CD4-positive, alpha-beta T cell treated with Interleukin-17A for 1 hour (primary cell): ENCODE data around the gene RALGPS1.

ENCODE experiments used
- DNase-seq: peaks from one replicate; pipeline ENCODE4 v3.0.0-alpha.2; 2020

RALGPS1 gene

GRCh38 chr9:127027694-127028093 lies 113.1 kb downstream of the RALGPS1 start:
- no peak for DNase-seq

- DNase-seq: no peak
These were observed 115.0 kb downstream of the RALGPS1 start for GRCh38 chr9:127029548-127029947.

GRCh38 chr9:127030814-127031740 lies 116.5 kb downstream of the RALGPS1 start:
- no peak for DNase-seq

- no peak for DNase-seq
These were observed 117.7 kb downstream of the RALGPS1 start for GRCh38 chr9:127032256-127032655.

GRCh38 chr9:127033061-127033460 lies 118.5 kb downstream of the RALGPS1 start:
- DNase-seq: no peak

- no peak for DNase-seq
These were observed 119.2 kb downstream of the RALGPS1 start for GRCh38 chr9:127033789-127034188.

GRCh38 chr9:127034691-127035090 lies 120.1 kb downstream of the RALGPS1 start:
- DNase-seq: no peak

- no peak for DNase-seq
These were observed 120.8 kb downstream of the RALGPS1 start for GRCh38 chr9:127035423-127035822.

- no peak for DNase-seq
These were observed 121.4 kb downstream of the RALGPS1 start for GRCh38 chr9:127035948-127036347.

- DNase-seq: no peak
These were observed 121.9 kb downstream of the RALGPS1 start for GRCh38 chr9:127036437-127036836.

GRCh38 chr9:127038531-127038930 lies 123.9 kb downstream of the RALGPS1 start:
- DNase-seq: no peak

- DNase-seq: no peak
These were observed 124.9 kb downstream of the RALGPS1 start for GRCh38 chr9:127039492-127039891.

- DNase-seq: no peak
These were observed 130.6 kb downstream of the RALGPS1 start for GRCh38 chr9:127045148-127045547.

GRCh38 chr9:127047971-127048370 lies 133.4 kb downstream of the RALGPS1 start:
- DNase-seq: no peak

GRCh38 chr9:127049044-127049443 lies 134.5 kb downstream of the RALGPS1 start:
- DNase-seq: peak; percentile 34

- DNase-seq: no peak
These were observed 135.0 kb downstream of the RALGPS1 start for GRCh38 chr9:127049581-127049980.

- no peak for DNase-seq
These were observed 135.6 kb downstream of the RALGPS1 start for GRCh38 chr9:127050152-127050551.

- DNase-seq: no peak
These were observed 136.0 kb downstream of the RALGPS1 start for GRCh38 chr9:127050591-127051001.

- DNase-seq: no peak
These were observed 137.5 kb downstream of the RALGPS1 start for GRCh38 chr9:127051881-127052595.

- no peak for DNase-seq
These were observed 138.7 kb downstream of the RALGPS1 start for GRCh38 chr9:127053057-127053821.

- DNase-seq: no peak
These were observed 139.4 kb downstream of the RALGPS1 start for GRCh38 chr9:127053960-127054359.

- no peak for DNase-seq
These were observed 141.3 kb downstream of the RALGPS1 start for GRCh38 chr9:127055745-127056402.

- DNase-seq: no peak
These were observed 141.9 kb downstream of the RALGPS1 start for GRCh38 chr9:127056446-127056845.
